Panc1 (cell line): ENCODE data around the gene AKR1C2.
"Not testable (repeated sequence)": the region's sequence is repeated elsewhere in the genome, so short reads cannot be mapped to it uniquely, and the experiment has no call there.

ENCODE experiments used
- CTCF ChIP-seq: fragments of 450-650 bp; IDR thresholded peaks from 2 replicates; pipeline ENCODE4 v1.5.1; 2017; ENCODE audit warnings: mild to moderate bottlenecking
- POLR2AphosphoS5 ChIP-seq: IDR thresholded peaks from 2 replicates; pipeline ENCODE4 v1.6.1; 2012; ENCODE audit warnings: mild to moderate bottlenecking, low read depth, low read length, moderate library complexity

DNA sequence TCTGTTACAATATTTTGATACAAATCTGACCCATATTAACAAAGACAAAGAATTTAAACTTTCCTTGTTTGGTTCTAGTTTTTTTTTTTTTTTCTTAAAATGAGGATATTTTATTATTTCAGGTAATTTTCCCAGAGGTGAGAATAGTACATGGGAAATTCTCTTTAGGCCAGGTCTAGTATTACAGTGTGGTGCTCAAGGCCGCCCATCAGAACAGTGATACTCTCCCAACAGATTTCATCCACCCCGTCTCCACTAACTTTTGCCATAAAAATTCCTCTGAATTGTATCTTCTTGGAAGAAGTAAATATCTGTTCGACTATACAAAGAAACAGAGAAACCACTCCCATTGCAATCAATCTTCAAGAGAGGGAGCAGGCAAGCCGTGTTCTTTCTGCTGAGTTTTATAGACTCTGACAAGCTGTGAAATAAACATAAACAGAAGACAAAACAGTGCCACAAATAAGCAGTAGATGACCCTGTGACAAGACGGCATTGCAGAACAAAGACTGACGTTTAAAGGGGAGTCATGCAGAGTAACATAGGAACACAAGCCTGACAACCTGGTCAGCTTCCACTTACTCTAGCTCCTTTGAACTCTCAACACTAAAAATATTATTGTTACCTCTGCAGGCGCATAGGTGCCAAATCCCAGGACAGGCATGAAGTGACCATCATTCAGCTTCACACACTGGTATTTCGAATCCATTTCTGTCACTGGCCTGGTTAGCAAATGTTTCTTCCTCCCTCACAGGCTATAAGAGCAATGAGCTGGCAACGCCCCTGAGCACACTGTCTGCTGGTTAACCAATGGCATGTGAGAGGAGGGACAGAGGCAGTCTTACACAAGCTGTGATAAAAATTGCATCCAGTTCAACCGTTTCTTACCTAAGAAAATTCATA, at the start of gene AKR1C2:
- not testable (repeated sequence) for TF ChIP-seq POLR2AphosphoS5, CTCF
